Spleen (tissue), 11 donors: ENCODE measurements around the gene AZU1. TPM values are rescaled to one million over a fixed set of nuclear protein-coding genes. Genes with fewer than 3 reads are reported as not detected.
A peak's percentile ranks its signal among the peaks of the same experiment; 100 is the strongest.

Experiments
- DNase-seq: peaks from one replicate; pipeline ENCODE4 v3.0.0-alpha.2; 2020
- H3K27ac ChIP-seq, 8 donors: fragments of 200-600 bp; sonication (generic) in 7 of 8; 1 replicate in 4 of 8; 2 replicates in 4 of 8; pipeline versions ENCODE4 v1.5.0 to v1.8.0; 2016 to 2021; ENCODE audit warnings: inconsistent platforms in 4 of 8, mild to moderate bottlenecking in 4 of 8, moderate library complexity in 1 of 8
- H3K27me3 ChIP-seq, 7 donors: fragments of 200-600 bp; sonication (generic) in 6 of 7; replicated peaks in 1 of 7; 1 replicate in 4 of 7; 2 replicates in 3 of 7; pipeline versions ENCODE4 v1.5.0 to v1.8.0; 2016 to 2021; ENCODE audit warnings: inconsistent platforms in 3 of 7, mild to moderate bottlenecking in 1 of 7
- H3K36me3 ChIP-seq, 6 donors: fragments of 200-600 bp; sonication (generic) in 5 of 6; 1 replicate in 4 of 6; 2 replicates in 2 of 6; pipeline versions ENCODE4 v1.5.0 to v1.8.0; 2016 to 2021; ENCODE audit warnings: inconsistent platforms in 2 of 6
- H3K4me1 ChIP-seq, 6 donors: fragments of 200-600 bp; sonication (generic) in 5 of 6; 1 replicate in 3 of 6; 2 replicates in 3 of 6; pipeline versions ENCODE4 v1.5.0 to v1.8.0; 2016 to 2021; ENCODE audit warnings: inconsistent platforms in 3 of 6
- H3K4me3 ChIP-seq, 8 donors: fragments of 200-600 bp; sonication (generic) in 7 of 8; 1 replicate in 4 of 8; 2 replicates in 4 of 8; pipeline versions ENCODE4 v1.5.0 to v1.8.0; 2016 to 2021; ENCODE audit warnings: inconsistent platforms in 4 of 8, mild to moderate bottlenecking in 4 of 8, moderate library complexity in 2 of 8
- H3K9me3 ChIP-seq, 8 donors: fragments of 200-600 bp; sonication (generic) in 7 of 8; 1 replicate in 4 of 8; 2 replicates in 4 of 8; pipeline versions ENCODE4 v1.5.0 to v1.8.0; 2016 to 2021; ENCODE audit warnings: inconsistent platforms in 4 of 8
- CTCF ChIP-seq, 11 experiments: fragments of 200-600 bp in 7 of 11; fragments of 450-650 bp in 4 of 11; sonication (generic) in 4 of 11; IDR thresholded peaks in 8 of 11; conservative IDR thresholded peaks in 3 of 11; 1 replicate in 7 of 11; 2 replicates in 4 of 11; pipeline versions ENCODE4 v1.4.0 to v1.8.0; 2016 to 2021; ENCODE audit warnings: antibody characterized with exemption in 11 of 11, inconsistent platforms in 4 of 11, mild to moderate bottlenecking in 1 of 11
- POLR2A ChIP-seq, 3 donors: fragments of 450-650 bp; IDR thresholded peaks; one replicate each; pipeline ENCODE4 v1.5.1; 2017; ENCODE audit warnings: antibody characterized with exemption in 3 of 3, mild to moderate bottlenecking in 1 of 3
- POLR2AphosphoS5 ChIP-seq, 3 donors: sonication (generic); formaldehyde crosslinking; IDR thresholded peaks; one replicate each; pipeline ENCODE4 v1.5.1; 2017; ENCODE audit warnings: antibody characterized with exemption in 3 of 3
- WGBS, 5 donors: extraction: QIAGEN DNeasy Blood & Tissue Kit in 3 of 5; methylation state at CpG; one replicate each; pipeline versions ENCODE4 v1.1.5 to v1.1.7; 2013 to 2018; 5-methylcytosine and 5-hydroxymethylcytosine counted together
- intact Hi-C: fragments of 100-400 bp; cut with DNase I; formaldehyde crosslinking; loops from one replicate; pipeline ENCODE4 v1.15.0; 2023; ENCODE audit warnings: low total_unique reads
- polyA plus RNA-seq, 3 donors: library from polyadenylated mRNA; stranded (reverse); fragments of 200-250 nt; gene quantifications; one replicate each; pipeline ENCODE4 v1.2.1, GENCODE V29; 2013
- total RNA-seq, 7 donors: library from RNA; depleted of rRNA in 3 of 7; stranded (reverse); fragments of >200 nt in 3 of 7; fragmentation: NEBNext Ultra II Directional in 4 of 7; extraction: Animal tissue kit (Norgen Biotek cat#: 25700) in 4 of 7; gene quantifications; one replicate each; pipeline versions ENCODE4 v1.1.0 to v1.2.1, GENCODE V29; 2016 to 2021
- donor health status: healthy with polysubstance abuse.
- donor health status: DM: no; HTN: no; CAD: no; lungs with moderate emphysema.
- donor health status: DM: no; HTN: no; CAD: no.
- donor health status: Bipolar disorder and iron deficiency.
- donor health status: healthy.
- donor health status: DM: no; HTN: no; CAD: no.
- donor health status: DM: yes; HTN: yes; CAD: no.

AZU1 gene
- total and polyA plus RNA-seq, 10 donors = 1.7 to 69.7 (median 7.2) TPM

DNA sequence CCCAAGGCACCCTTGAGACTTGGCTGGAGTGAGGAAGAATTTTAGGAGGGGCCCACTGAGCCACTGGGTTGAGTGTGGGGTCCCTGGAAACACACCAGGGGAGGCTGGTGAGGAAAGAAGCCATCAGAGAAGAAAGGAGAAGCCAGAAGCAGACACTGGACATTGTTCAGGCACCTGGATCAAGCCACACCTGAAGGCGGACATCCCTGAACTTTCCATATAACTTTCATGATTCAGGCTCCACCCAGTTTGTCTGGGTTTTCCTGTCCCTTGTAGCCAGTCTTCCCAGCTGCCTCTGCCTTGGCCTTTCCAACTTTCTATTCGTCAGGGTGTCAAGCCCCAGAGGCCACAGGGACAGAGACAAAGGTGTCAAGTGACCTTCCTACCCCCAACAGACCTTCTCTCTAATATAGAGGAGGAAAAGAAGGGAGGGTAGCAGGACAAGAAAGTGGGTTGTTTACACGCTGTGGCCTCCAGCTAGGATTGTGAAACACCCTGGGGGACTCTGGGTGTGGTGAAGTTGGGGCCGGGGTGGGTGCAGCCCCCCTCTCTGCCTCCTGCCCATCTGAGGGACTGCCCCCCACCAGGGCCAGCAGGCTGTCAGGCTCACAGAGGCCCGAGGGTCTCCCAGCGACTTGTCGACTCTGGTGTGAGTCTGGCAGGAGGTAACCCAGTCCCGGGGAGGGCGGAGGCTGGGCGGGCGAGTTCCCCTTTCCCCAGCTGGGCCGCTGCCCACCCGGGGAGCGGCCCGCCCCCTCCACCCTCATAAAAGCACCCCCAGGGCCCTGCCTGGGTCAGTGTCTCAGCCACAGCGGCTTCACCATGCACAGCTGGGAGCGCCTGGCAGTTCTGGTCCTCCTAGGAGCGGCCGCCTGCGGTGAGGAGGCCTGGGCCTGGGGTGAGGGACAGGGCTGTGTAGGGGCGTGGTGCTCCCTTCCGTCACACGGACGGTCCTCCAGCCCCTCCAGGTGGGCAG, 31.5 kb downstream of the AZU1 start, which contains the start of gene CFD:
Gene CFD, plus strand, starts transcription at position 797 of the 976 bp plus-strand sequence. Its CDS starts 26 bp downstream, at position 823.
- intact Hi-C loops = loop anchor here (10.0 kb wide), 1 partner anchor 84 kb away; no protein-coding TSS in a partner anchor
- no peaks in the 10 kb centered on the region for H3K9me3 ChIP-seq
- peaks cover 11 to 64% (median 46%) of the 10 kb centered on the region in 6 donors for H3K4me1 ChIP-seq
- peak; percentile 91 for DNase-seq
- peak within 1 kb of the TSS in 5 of 8 donors; percentile 1 to 73 (median 60) for H3K27ac ChIP-seq
- TF ChIP-seq POLR2AphosphoS5 (IDR thresholded peaks at IDR 0.05) (peak; percentile 80 to 85 (median 81)), CTCF (IDR thresholded peaks at IDR 0.05 in 8 of 11, conservative IDR thresholded peaks at IDR 0.05 in 3 of 11) (no peak), POLR2A (IDR thresholded peaks at IDR 0.05) (no peak)
- H3K27me3 ChIP-seq = peaks cover 0 to 77% (median 20%) of the 10 kb centered on the region in 7 donors
- WGBS, 5 donors = 23 to 32% (median 25%) methylated on average over 9 to 24 of the region's 24 CpGs
- H3K4me3 ChIP-seq = peak within 1 kb of the TSS in 7 of 8 donors; percentile 27 to 66 (median 42)
- no peaks in the 10 kb centered on the region for H3K36me3 ChIP-seq

DNA sequence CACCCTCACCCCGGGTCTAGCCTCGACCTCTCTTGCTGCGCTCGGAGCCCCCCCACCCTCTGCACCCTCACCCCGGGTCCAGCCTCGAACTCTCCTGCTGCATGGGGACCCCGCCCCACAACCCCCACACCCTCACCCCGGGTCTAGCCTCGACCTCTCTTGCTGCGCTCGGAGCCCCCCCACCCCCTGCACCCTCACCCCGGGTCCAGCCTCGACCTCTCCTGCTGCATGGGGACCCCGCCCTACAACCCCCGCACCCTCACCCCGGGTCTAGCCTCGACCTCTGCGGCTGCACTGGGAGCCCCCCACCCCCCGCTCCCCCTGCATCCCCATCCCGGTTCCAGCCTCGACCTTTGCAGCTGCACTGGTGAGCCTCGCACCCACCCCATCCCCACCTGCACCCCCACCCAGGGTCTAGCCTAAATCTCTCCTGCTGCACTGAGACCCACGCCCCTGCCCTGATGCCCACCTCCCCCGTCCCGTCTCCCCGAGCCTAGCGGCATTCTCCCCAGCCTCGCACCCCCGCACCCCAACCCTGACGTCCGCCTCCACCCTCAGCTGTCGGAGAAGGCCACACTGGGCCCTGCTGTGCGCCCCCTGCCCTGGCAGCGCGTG, 33.6 kb downstream of the AZU1 start:
- Histone ChIP-seq H3K4me1 (peaks cover 11 to 67% (median 48%) of the 10 kb centered on the region in 6 donors), H3K9me3 (no peaks in the 10 kb centered on the region), H3K4me3 (peak overlapping the region in 2 of 8 donors; percentile 37 to 66), H3K36me3 (peaks cover 0 to 5% (median 0%) of the 10 kb centered on the region in 6 donors), H3K27me3 (peaks cover 0 to 58% (median 20%) of the 10 kb centered on the region in 7 donors), H3K27ac (no peak overlapping the region)
- DNase-seq = peak; percentile 76
- intact Hi-C loops = loop anchor here (10.0 kb wide), 1 partner anchor 124 kb away; the partner anchor contains the start of gene WDR18
- 51 to 71% (median 62%) methylated on average over 23 to 33 of the region's 35 CpGs for WGBS, 5 donors
- no peak for TF ChIP-seq POLR2AphosphoS5 (IDR thresholded peaks at IDR 0.05)
- TF ChIP-seq CTCF (IDR thresholded peaks at IDR 0.05 in 8 of 11, conservative IDR thresholded peaks at IDR 0.05 in 3 of 11) = no peak
- no peak for TF ChIP-seq POLR2A (IDR thresholded peaks at IDR 0.05)

GRCh38 chr19:861756-862580, 34.3 kb downstream of the AZU1 start:
- TF ChIP-seq POLR2AphosphoS5 (IDR thresholded peaks at IDR 0.05) (no peak), CTCF (IDR thresholded peaks at IDR 0.05 in 8 of 11, conservative IDR thresholded peaks at IDR 0.05 in 3 of 11) (no peak), POLR2A (IDR thresholded peaks at IDR 0.05) (no peak)
- WGBS, 5 donors = 15 to 29% (median 18%) methylated on average over 48 to 60 of the region's 60 CpGs
- peak; percentile 88 for DNase-seq
- intact Hi-C loops = loop anchor here (2.0 to 10.0 kb wide), 2 partner anchors 59 to 123 kb away; partner anchors contain the start of gene WDR18
- peaks cover 11 to 64% (median 46%) of the 10 kb centered on the region in 6 donors for H3K4me1 ChIP-seq
- peaks cover 0 to 58% (median 20%) of the 10 kb centered on the region in 7 donors for H3K27me3 ChIP-seq
- H3K4me3 ChIP-seq = peak overlapping the region in 2 of 8 donors; percentile 31 to 66
- no peaks in the 10 kb centered on the region for H3K9me3 ChIP-seq
- peak overlapping the region in 1 of 8 donors; percentile 85 for H3K27ac ChIP-seq
- H3K36me3 ChIP-seq = peaks cover 0 to 5% (median 0%) of the 10 kb centered on the region in 6 donors
